ENCODE data around the gene PHF19. TPM values are rescaled to one million over a fixed set of nuclear protein-coding genes. Genes with fewer than 3 reads are reported as not detected.

PHF19 gene
- total and polyA plus RNA-seq, 2 donors (not counting 3 experiments of a cell fraction or from before 2014, with no cell fraction given), result 102 to 153 TPM

DNA sequence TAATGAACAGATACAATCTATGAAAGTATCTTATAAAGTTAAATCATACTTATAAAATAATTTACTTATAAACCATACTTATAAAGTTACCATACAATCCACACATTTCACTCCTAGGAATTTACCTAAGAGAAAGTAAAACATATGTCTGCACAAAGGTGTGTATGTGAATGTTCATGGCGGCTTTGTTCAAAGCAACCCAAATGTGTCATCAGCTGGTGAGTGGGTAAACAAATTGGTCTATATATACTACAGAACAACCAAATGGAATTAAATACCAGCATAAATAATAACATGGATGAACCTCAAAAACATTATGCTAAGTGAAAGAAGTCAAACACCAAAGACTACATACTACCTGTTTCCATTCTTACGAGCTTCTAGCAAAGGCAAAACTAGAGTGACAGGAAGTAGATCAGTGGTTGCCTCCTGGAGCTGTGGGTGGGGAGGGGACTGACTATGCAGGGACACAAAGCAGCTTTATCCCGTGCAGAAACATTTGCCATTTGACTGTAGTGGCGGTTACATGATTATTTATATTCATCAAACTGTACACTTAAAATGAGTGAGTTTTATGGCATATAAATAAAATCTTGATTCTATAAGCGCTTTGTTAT is 39.0 kb upstream of the PHF19 start:
- Histone ChIP-seq H2AFZ (ENCODE audit: low read depth, low read length) (no peak overlapping the region), H3K27me3 (ENCODE audit: control insufficient read depth in 2 of 2, insufficient read depth in 2 of 2, low read length in 2 of 2) (no peaks in the 10 kb centered on the region), H3K9ac (replicated peaks; ENCODE audit: extremely low read depth, insufficient read depth, low read length) (no peak overlapping the region), H4K20me1 (replicated peaks; ENCODE audit: control insufficient read depth, extremely low read depth, insufficient read depth, low read length) (no peaks in the 10 kb centered on the region), H3K36me3 (ENCODE audit: control insufficient read depth in 2 of 2, extremely low read depth in 1 of 2, insufficient read depth in 2 of 2, low read length in 2 of 2) (no peaks in the 10 kb centered on the region), H3K4me2 (ENCODE audit: insufficient read depth, low read length) (no peak overlapping the region), H3K79me2 (ENCODE audit: control insufficient read depth, insufficient read depth, low read length) (no peaks in the 10 kb centered on the region), H3K4me3 (replicated peaks in 1 of 3; ENCODE audit: insufficient read depth in 1 of 3, low read depth in 1 of 3, low read length in 3 of 3) (no peak overlapping the region), H3K27ac (ENCODE audit: insufficient read depth, low read depth, low read length) (no peak overlapping the region), H3K4me1 (ENCODE audit: control insufficient read depth, extremely low read depth, insufficient read depth, low read length) (no peaks in the 10 kb centered on the region), H3K9me3 (replicated peaks; ENCODE audit: control insufficient read depth, insufficient read depth, low read length) (no peaks in the 10 kb centered on the region), H3K9me1 (replicated peaks; ENCODE audit: control insufficient read depth, extremely low read depth, insufficient read depth, low read length) (no peaks in the 10 kb centered on the region)
- DNase-seq (ENCODE audit: low read depth, low spot score) (no peak), FAIRE-seq (no peak)
- TF ChIP-seq, protein P1, sequence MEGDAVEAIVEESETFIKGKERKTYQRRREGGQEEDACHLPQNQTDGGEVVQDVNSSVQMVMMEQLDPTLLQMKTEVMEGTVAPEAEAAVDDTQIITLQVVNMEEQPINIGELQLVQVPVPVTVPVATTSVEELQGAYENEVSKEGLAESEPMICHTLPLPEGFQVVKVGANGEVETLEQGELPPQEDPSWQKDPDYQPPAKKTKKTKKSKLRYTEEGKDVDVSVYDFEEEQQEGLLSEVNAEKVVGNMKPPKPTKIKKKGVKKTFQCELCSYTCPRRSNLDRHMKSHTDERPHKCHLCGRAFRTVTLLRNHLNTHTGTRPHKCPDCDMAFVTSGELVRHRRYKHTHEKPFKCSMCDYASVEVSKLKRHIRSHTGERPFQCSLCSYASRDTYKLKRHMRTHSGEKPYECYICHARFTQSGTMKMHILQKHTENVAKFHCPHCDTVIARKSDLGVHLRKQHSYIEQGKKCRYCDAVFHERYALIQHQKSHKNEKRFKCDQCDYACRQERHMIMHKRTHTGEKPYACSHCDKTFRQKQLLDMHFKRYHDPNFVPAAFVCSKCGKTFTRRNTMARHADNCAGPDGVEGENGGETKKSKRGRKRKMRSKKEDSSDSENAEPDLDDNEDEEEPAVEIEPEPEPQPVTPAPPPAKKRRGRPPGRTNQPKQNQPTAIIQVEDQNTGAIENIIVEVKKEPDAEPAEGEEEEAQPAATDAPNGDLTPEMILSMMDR (IDR thresholded peaks at IDR 0.05; ENCODE audit: extremely low read depth in 1 of 2, insufficient read depth in 1 of 2, low read depth in 1 of 2, low read length in 2 of 2), result no peak
- no peak for TF ChIP-seq POLR2AphosphoS5 (IDR thresholded peaks at IDR 0.05; ENCODE audit: insufficient read depth, low read depth, low read length)
- TF ChIP-seq FOS (IDR thresholded peaks at IDR 0.05; ENCODE audit: borderline replicate concordance, insufficient read depth, low read length), result no peak
- TF ChIP-seq JUN (IDR thresholded peaks at IDR 0.05; ENCODE audit: borderline replicate concordance, insufficient read depth, insufficient read length, low read depth), result no peak
- TF ChIP-seq EZH2 (IDR thresholded peaks at IDR 0.05; ENCODE audit: borderline replicate concordance, low read depth, low read length, severe bottlenecking), result no peak
- no peak for TF ChIP-seq GATA2 (IDR thresholded peaks at IDR 0.05; ENCODE audit: insufficient read depth, insufficient read length, low read depth, low read length)
- TF ChIP-seq, protein P2, sequence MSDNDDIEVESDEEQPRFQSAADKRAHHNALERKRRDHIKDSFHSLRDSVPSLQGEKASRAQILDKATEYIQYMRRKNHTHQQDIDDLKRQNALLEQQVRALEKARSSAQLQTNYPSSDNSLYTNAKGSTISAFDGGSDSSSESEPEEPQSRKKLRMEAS (IDR thresholded peaks at IDR 0.05; ENCODE audit: insufficient read depth, insufficient read length), result no peak
- TF ChIP-seq POLR2A (IDR thresholded peaks at IDR 0.05; ENCODE audit: low read depth, low read length), result no peak
- TF ChIP-seq MYC (IDR thresholded peaks at IDR 0.05; ENCODE audit: low read depth, low read length), result no peak
- no TSS peak for BruUV-seq (replicated peaks)
- dilution Hi-C loops (cut with MboI; ENCODE audit: extremely low pct_ligation_motif_present, low sequenced_read_pairs), result no loop called here
- intact Hi-C loops (cut with micrococcal nuclease), result no loop called here
- ChIA-PET CTCF (interaction anchor here (2.2 kb wide), 1 partner anchor 144 kb away, joined by 11 read pairs; no protein-coding TSS in a partner anchor), POLR2A (no interaction called here)
